Measurements from ENCODE around the gene SLC17A7. TPM values are rescaled to one million over a fixed set of nuclear protein-coding genes. Genes with fewer than 3 reads are reported as not detected.

The SLC17A7 gene
- total RNA-seq, 2 donors from 2014 or later, result 0.54 to 2.8 TPM

DNA sequence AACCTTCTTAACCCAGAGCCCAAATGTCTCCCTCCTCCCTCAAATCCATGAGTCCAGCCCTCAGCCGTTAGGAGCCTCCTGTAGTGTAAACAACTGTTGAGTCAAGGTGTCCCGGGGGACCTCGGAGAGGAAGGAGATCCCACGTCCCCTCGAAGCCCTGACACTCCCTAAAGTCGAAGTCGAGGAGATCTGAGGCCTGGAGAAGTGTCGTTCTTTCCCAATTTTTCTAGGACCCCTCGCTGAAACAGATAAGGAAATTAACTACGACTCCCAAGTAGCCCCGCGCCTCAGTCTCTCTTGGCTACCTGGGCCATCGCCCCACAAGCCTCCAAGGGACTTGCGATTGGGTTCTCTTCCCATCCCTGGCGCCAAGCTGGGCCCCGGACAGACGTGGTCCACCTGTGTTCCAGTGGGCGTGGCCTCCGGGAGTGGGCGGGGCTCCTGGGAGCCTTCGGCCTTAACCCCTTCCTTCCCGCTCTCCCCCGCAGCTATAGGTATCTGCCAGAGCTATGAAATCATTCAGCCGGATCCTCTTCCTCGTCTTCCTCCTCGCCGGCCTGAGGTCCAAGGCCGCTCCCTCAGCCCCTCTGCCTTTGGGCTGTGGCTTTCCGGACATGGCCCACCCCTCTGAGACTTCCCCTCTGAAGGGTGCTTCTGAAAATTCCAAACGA, 15.3 kb downstream of the SLC17A7 start:
- no peak for DNase-seq (ENCODE audit: low spot score)
- TF ChIP-seq, protein P1, sequence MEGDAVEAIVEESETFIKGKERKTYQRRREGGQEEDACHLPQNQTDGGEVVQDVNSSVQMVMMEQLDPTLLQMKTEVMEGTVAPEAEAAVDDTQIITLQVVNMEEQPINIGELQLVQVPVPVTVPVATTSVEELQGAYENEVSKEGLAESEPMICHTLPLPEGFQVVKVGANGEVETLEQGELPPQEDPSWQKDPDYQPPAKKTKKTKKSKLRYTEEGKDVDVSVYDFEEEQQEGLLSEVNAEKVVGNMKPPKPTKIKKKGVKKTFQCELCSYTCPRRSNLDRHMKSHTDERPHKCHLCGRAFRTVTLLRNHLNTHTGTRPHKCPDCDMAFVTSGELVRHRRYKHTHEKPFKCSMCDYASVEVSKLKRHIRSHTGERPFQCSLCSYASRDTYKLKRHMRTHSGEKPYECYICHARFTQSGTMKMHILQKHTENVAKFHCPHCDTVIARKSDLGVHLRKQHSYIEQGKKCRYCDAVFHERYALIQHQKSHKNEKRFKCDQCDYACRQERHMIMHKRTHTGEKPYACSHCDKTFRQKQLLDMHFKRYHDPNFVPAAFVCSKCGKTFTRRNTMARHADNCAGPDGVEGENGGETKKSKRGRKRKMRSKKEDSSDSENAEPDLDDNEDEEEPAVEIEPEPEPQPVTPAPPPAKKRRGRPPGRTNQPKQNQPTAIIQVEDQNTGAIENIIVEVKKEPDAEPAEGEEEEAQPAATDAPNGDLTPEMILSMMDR (IDR thresholded peaks at IDR 0.05), result no peak
- Histone ChIP-seq H3K27ac (no peak overlapping the region), H3K27me3 (replicated peaks; ENCODE audit: insufficient read depth) (peaks cover 71% of the 10 kb centered on the region), H3K4me1 (ENCODE audit: control insufficient read depth in 1 of 2, low read depth in 2 of 2) (peaks cover 12 to 30% of the 10 kb centered on the region in 2 donors), H3K4me3 (no peak overlapping the region), H3K36me3 (no peaks in the 10 kb centered on the region), H3K9me3 (no peaks in the 10 kb centered on the region)
- ATAC-seq (ENCODE audit: insufficient number of reproducible peaks, low FRiP score, low read depth), result no peak

DNA sequence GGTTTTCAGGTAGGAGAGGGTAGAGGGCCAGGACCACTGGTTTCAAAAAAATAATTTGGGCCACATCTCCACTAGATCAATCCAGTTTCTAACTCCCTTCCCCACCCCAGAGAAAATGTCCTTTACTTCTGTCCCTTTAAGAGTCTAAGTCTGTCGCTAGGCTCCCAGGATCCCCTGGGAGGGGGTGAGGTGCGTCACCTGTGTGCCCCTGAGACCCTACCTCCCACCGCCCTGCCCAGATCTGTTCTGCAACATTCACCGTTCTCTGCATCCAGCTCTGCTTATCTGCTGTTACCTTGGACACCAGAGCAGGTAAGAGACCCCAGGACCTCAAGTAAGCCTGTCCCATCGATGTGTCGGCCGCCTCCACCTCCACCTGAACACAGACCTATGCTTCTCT, 16.1 kb downstream of the SLC17A7 start, which contains the start of gene GFY:
TSS of gene GFY (plus strand) at position 211 of the 400 bp plus-strand sequence. CDS start 1,043 bp downstream, outside the sequence.
- DNase-seq (ENCODE audit: low spot score), result no peak
- H3K4me3 ChIP-seq, result no peak within 1 kb of the TSS
- H3K27ac ChIP-seq, result no peak within 1 kb of the TSS
- no peak for ATAC-seq (ENCODE audit: insufficient number of reproducible peaks, low FRiP score, low read depth)
- peaks cover 71% of the 10 kb centered on the region for H3K27me3 ChIP-seq (replicated peaks; ENCODE audit: insufficient read depth)
- no peaks in the 10 kb centered on the region for H3K9me3 ChIP-seq
- H3K4me1 ChIP-seq (ENCODE audit: control insufficient read depth in 1 of 2, low read depth in 2 of 2), result peaks cover 12 to 36% of the 10 kb centered on the region in 2 donors
- TF ChIP-seq, protein P1 (IDR thresholded peaks at IDR 0.05), result no peak
- H3K36me3 ChIP-seq, result no peaks in the 10 kb centered on the region

DNA sequence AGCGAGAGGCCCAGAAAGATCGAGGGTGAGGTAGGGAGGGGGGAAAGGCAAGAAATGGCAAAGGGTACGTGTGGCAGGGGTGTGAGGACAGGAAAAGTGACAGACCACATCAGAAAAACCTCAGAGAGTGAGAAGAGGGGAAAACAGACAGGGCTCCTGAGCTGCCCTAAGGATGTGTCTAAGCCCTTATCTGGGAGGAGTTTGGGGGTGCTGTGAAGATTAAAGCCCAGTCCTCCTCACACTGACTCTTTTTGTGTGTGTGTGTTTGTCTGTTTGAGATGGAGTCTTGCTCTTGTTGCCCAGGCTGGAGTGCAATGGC, 17.4 kb downstream of the SLC17A7 start:
- DNase-seq (ENCODE audit: low spot score), result no peak
- ATAC-seq (ENCODE audit: insufficient number of reproducible peaks, low FRiP score, low read depth), result no peak
- Histone ChIP-seq H3K27me3 (replicated peaks; ENCODE audit: insufficient read depth) (peaks cover 65% of the 10 kb centered on the region), H3K36me3 (no peaks in the 10 kb centered on the region), H3K27ac (no peak overlapping the region), H3K9me3 (no peaks in the 10 kb centered on the region), H3K4me1 (ENCODE audit: control insufficient read depth in 1 of 2, low read depth in 2 of 2) (peaks cover 12 to 36% of the 10 kb centered on the region in 2 donors), H3K4me3 (no peak overlapping the region)
- TF ChIP-seq, protein P1 (IDR thresholded peaks at IDR 0.05), result no peak

DNA sequence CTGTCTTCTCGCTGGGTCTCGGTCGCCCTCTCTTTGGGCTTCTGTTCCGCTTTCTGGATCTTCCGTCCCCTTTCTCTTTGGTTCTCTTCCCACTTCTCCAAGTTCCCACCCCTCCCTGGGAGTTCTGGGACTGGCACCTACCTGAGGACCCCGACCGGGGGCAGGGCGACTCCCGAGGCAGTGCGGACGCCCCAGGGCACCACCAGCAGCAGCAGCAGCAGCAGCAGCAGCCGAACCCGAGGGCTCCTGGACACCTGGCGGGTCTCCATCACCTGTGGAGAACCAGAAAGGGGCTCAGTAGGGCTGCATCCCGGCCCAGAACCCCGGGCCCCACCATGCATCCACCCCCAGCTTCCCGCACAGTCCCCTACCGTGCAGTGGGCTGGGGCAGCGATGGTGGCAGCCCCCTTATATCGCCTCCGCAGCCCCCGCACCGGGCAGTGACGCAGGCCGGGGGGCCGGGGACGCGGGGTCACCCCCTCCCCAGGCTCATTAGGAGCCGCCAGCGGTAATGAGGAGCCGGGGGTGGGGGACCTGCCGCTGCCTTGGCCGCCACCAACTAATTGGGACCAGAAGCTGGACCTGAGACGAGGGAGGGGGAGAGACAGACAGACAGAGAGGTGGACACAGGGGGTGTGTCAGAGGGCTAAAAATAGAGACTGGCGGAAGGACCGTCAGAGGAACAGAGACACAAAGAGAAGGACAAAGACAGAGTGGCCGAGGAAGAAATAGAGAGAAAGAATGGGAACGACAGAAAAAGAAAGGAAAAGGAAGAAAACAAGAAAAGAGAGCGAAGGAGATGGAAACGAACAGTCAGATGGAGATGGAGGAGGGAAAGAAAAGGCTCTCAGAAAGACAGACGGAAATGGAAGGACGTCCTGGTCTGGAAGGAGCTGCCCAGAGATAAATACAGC, 18.0 kb downstream of the SLC17A7 start, which contains the start of gene PTH2:
TSS of gene PTH2 (minus strand) at position 371 of the 914 bp plus-strand sequence. CDS start at position 269, 102 bp downstream.
- Histone ChIP-seq H3K36me3 (no peaks in the 10 kb centered on the region), H3K9me3 (no peaks in the 10 kb centered on the region), H3K4me1 (ENCODE audit: control insufficient read depth in 1 of 2, low read depth in 2 of 2) (peaks cover 12 to 35% of the 10 kb centered on the region in 2 donors), H3K27me3 (replicated peaks; ENCODE audit: insufficient read depth) (peaks cover 59% of the 10 kb centered on the region), H3K4me3 (peak within 1 kb of the TSS; percentile 45), H3K27ac (no peak within 1 kb of the TSS)
- TF ChIP-seq, protein P1 (IDR thresholded peaks at IDR 0.05), result no peak
- ATAC-seq (ENCODE audit: insufficient number of reproducible peaks, low FRiP score, low read depth), result no peak
- DNase-seq (ENCODE audit: low spot score), result no peak
